Posterior cingulate gyrus (tissue), 11 donors: Measurements from ENCODE around the gene SPPL2B.
"Not testable (repeated sequence)": the region's sequence is repeated elsewhere in the genome, so short reads cannot be mapped to it uniquely, and the experiment has no call there.

Experiments used
- DNase-seq, 10 donors: peaks; one replicate each; pipeline versions ENCODE4 v3.0.0 to v3.0.0-alpha.2; 2020 to 2021; ENCODE audit warnings: mixed read lengths in 3 of 10
- intact Hi-C: fragments of 100-400 bp; cut with DNase I; formaldehyde crosslinking; loops from one replicate; pipeline ENCODE4 v1.15.1; 2023

SPPL2B gene

DNA sequence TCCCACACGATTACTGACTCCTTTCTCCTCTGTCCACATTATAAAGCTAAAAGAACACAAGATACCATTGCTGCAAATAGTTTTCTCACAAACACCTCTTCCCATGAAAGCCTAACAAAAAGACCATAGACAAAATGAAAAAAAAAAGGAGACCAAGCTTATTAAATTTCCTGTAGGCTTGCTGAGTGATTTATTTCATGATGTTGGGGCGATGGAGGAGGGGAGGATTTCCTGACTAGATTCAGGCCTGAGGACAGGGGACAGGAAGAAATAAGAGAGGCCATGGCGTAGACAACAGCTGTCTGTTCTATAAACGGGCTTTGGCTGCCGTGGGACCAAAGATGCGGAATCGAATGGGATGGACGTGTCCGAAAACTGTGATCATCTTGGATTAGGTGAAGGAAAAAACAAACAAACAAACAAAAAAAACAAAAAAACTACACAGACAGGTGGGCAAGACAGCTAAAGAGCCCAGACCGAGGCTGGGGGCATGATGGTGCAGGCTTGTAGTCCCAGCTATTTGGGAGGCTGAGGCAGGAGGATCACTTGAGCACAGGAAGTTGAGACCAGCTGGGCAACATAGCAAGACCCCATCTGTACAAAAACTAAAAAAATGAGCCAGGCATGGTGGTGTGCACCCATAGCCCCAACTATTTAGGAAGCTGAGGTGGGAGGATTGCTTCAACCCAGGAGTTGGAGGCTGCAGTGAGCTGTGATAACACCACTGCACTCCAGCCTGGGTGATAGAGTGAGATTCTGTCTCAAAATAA is 36.9 kb downstream of the SPPL2B start:
- DNase-seq, result peak in 1 of 10 donors; percentile 3

DNA sequence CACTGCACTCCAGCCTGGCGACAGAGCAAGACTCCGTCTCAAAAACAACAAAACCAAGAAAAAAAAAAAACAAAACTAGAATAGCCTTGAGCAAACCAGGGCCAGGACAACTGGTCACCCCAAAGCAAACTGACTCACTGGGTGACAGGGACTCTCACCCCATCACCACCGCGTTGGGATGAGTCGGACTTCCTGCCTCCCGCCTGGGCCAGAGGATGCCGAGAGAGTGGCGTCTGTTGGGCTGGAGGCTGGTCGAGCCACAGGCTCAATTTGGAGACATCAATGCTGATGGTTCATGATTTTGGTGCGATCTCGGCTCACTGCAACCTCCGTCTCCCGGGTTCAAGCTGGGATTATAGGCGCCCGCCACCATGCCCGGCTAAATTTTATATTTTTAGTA is 43.2 kb downstream of the SPPL2B start:
- intact Hi-C loops, result no loop called here
- DNase-seq, result peak in 1 of 10 donors; percentile 80

More for the DNA sequence above, 36.9 kb downstream of the SPPL2B start:
- intact Hi-C loops, result no loop called here

DNA sequence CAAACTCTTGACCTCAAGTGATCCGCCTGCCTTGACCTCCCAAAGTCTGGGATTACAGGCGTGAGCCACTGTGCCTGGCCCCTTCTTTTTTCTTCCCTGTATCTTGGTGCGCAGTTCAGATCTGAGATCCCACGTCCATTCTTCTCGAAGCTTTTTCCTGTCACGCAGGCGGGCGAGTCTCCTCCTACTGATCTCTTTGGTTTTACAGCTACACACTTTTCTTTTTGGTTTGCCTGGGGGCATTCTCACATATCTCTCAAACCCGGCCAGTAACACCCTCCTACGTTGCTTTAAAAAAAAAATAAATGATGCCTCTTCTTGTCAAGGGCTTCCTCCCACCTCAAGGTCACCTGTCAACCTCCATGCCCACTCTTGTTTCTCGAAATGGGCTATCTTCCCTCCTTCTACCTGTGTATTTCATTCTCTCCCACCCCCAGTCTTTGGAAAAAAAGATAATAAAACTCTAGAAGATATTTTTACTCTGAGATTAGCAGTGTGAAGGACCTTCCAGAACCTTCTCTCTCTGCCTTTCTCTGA is 43.7 kb downstream of the SPPL2B start:
- no peak for DNase-seq
- intact Hi-C loops, result no loop called here

DNA sequence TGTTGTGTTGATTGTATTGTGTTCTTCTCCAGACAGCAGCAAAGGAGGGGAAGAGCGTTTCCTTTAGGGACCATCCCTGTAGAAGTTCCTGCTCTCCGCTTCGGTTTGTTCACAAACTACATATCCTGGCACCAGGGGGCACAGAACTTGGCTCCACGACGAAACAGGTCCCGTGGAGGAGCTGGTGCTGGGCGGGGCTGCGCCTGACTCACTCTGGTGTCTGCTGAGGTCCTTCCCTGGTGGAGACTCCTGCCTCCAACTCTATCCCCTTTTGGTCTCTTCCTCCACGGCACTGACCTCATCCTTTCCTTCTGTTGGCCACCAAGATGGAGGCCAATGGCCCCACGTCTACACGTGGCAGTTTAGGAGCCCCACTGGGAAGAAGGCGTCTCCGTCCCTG is 46.3 kb downstream of the SPPL2B start:
- intact Hi-C loops, result no loop called here

DNA sequence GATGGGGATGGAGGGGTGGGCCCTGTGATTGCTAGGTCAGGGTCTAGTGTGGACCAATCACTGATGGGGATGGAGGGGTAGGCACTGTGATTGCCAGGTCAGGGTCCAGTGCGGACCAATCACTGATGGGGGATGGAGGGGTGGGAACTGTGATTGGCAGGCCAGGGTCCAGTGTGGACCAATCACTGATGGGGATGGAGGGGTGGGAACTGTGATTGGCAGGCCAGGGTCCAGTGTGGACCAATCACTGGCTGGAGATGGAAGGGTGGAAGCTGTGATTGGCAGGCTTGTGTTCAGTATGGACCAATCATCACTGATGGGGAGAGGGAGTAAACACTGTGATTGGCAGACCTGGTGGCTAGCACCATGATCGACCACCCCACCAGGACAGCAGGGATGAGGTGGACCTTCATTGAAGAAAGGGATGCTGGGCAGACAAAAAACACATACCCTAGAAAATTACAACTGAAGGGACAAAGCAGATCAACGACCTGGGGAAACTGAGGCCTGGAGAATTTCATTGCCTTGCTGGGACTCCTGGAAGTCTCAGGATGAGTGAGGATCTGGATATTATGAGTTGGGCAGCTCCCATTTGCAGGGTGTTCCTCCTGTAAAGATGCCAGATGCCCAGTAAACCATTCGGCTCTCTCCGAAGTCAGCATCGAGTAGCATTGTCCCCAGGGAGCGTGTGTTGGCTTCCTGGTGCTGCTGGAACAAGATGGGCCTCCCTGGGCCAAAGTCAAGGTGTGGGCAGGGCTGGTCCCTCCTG is 47.1 kb downstream of the SPPL2B start:
- DNase-seq, result no peak

More for the DNA sequence above, 46.3 kb downstream of the SPPL2B start:
- DNase-seq, result no peak

DNA sequence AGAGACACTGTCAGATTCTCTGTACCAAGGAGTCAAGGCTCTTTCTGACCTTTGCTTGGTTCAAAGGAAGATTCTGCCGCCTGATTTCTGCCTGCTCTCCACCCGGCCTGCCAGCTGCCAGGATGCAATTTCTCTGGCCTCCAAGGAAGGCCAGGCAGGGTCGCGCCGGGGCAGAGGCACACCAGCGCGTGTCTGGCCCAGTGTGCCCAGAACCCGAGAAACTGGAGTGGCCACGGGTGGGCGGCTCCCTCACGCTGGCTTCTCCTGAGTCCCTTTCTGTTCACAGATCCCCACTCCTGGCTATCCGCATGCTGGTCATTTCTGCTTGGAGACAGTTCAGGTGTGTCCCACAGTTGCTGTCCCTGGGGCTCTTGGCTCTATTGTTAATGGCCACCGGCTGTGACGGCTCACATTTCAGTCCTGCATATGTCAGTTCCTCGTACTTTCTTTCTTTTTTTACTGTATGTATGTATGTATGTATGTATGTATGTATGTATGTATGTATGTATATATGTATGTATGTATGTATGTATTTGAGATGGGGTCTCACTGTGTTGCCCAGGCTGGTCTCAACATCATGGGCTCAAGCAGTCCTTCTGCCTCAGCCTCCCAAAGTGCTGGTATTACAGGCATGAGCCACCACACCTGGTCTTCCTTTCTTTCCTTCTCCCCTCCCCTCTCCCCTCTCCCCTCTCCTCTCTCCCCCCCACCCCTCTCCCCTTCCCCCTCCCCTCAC is 48.5 kb downstream of the SPPL2B start:
- no peak for DNase-seq
- intact Hi-C loops, result no loop called here

More for the DNA sequence above, 47.1 kb downstream of the SPPL2B start:
- intact Hi-C loops, result no loop called here

DNA sequence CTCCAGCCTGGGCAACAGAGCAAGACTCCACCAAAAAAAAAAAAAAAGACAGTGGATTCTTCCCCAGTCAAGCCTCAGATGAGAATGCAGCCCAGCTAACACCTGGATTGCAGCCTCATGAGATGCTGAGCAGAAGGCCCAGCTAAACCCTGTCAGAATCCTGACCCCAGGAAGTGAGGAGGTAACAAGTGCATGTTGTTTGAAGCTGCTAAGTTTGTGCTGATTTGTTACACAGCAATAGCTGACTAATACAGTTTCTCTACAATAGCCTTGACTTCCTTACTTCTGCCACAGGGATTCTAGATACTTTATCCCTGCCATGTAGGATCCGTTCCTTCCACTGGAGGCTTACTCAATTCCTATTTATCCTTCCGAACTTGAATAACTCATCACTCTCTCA is 52.1 kb downstream of the SPPL2B start:
- no peak for DNase-seq
- intact Hi-C loops, result loop anchor here (2.0 kb wide), 1 partner anchor 48 kb away; no protein-coding TSS in a partner anchor

DNA sequence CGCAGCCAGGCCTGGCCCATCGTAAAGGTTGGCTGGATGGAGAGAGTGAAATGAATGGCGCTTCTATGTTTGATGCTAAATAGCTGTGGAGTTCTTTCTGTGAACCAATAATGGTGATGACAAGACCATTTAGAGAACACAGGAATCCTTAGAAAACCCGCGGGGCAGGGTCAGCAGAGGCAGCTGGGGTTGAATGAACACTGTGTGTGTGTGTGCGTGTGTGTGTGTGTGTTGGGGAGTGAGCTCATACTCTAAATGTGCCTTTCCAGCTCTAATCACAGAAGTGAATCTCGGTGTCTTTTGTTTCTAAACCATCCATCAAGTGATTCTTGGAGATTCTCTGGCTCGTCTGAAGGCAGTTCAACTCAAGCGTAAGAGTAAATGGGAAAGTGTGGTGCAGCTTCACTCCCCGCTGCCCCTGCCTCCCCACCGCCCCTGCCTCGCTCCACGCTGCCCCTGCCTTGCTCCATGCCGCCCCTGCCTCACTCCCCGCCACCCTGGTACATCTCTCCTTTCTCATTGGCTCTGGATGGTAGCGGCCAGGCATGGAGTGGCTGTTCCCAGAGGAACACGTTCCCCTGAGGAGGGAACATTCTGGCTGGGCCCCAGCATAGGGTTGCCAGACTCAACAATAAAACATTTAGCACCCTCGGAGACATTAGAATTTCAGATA is 52.8 kb downstream of the SPPL2B start:
- peak in 9 of 10 donors; percentile 56 to 97 (median 79) for DNase-seq
- intact Hi-C loops, result loop anchor here (2.0 kb wide), 1 partner anchor 48 kb away; no protein-coding TSS in a partner anchor

DNA sequence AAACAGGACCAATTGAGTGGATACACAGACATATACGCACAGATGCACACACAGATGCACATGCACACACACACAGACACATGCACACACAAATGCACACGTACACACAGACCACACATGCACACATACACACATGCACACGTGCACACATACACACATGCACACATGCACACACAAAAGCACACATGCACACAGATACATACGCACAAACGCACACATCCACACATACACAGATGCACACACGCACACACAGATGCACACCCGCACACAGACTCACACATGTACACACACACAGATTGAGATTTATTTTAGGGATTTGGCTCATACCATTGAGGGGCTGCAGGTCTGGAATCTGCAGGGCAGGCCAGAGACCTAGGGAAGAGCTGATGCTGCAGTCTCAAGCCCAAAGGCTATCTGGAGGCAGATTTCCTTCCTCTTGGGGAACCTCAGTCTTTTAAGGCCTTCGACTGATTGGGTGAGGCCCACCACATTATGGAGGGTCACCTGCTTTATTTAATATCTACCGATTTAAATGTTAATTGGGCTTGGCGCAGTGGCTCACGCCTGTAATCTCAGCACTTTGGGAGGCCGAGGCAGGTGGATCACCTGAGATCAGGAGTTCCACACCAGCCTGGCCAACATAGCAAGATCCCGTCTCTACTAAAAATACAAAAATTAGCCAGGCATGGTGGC is 54.2 kb downstream of the SPPL2B start:
- no peak for DNase-seq
- intact Hi-C loops, result no loop called here

DNA sequence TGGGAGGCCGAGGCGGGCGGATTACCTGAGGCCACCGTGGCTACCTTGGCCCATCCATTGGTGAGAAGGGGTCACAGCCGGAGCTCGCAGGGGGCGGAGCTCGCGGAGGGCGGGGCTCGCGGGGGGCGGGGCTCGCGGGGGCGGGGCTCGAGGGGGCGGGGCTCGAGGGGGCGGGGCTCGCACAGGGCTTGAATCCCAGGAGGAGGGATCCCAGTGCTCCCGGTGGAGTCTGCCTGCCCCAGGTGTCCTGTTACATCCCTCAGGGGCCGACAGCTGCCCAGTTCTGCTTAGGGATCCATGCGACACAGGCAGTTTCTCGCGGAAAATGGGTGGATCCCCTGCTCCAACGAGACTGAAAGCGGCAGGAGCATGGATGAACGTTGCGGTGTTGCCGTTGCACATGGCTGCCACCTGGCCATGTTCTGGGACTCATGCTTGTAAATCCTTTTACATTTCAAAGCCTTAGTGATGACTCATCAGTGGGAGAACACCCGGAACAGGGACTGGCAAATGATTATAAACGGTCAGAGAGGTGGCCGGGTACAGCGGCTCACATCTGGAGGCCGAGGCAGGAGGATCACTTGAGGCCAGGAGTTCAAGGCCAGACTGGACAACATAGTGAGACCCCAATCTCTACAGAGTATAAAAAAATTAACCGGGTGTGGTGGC is 56.7 kb downstream of the SPPL2B start:
- intact Hi-C loops, result loop anchor here (2.0 kb wide), 1 partner anchor 222 kb away; the partner anchor contains the start of gene DOT1L
- DNase-seq, result peak in 1 of 10 donors; percentile 37

DNA sequence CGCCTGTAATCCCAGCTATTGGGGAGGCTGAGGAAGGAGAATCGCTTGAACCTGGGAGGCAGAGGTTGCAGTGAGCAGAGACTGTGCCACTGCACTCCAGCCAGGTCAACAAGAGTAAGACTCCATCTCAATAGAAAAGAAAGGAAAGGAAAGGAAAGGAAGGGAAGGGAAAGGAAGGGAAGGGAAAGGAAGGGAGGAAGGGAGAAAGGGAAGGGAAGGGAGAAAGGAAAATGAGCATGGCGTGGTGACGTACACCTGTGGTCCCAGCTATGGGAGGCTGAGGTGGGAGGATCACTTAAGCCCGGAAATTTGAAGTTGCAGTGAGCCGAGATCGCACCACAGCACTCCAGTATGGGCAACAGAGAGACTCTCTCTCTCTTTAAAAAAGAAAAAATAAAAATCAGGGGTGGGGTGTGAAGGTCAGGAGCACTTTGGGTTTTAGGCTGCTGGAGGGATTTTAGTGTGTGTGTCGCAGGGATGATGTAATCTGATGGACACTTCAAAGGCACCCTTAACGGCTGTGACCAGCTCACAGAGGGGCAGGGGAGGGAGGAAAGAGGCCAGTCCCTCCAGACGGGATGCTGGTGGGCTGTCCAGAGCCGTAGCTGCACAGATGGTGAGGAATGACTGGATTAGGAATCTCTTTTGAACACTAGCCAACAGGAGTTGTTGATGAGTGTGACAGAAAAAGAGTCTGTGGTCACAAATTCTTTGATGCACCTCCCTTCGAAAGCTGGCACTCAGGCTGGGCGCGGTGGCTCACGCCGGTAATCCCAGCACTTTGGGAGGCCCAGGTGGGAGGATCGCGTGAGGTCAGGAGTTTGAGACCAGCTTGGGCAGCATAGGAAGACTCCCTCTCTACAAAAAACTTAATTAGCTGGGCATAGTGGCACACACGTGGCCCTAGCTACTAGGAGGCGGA is 59.1 kb downstream of the SPPL2B start:
- intact Hi-C loops, result no loop called here
- DNase-seq, result no peak

DNA sequence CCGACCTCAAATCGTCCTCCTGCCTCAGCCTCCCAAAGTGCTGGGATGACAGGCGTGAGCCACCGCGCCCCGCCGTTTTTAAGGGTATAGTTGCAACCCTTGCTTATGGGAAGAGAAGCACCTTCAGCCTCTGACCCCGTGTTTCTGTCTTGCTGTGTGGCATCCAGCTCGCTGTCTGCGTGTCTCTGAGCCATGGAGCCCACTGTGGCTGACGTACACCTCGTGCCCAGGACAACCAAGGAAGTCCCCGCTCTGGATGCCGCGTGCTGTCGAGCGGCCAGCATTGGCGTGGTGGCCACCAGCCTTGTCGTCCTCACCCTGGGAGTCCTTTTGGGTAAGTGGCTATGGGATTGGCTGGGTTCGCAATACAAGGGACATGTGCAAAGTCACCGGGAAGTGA is 61.1 kb downstream of the SPPL2B start:
- intact Hi-C loops, result no loop called here

DNA sequence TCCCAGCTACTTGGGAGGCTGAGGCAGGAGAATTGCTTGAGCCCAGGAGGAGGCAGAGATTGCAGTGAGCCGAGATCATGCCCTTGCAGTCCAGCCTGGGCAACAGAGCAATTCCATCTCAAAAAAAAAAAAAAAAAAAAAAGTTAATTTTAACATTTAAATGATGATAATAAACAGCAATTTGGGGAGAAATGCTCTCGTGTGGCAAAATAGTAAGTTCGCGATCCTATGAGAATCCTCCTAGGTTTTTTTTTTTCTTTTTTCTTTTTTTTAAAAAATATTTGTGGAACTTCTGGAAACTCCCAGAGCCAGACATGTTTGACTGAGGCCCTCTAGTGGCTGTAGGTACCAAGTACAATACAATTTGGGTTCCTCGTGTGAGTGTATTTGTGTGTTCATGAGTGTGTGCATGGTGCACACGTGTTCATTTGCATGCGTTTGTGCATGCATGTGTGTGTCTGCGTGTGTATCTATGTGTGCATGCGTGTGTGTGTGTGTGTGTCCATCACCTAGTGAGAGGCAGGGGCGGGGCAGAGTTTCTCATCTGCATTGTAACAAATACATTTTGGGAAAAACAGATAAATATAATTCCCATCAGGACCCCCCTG is 62.7 kb downstream of the SPPL2B start:
- intact Hi-C loops, result loop anchor here (1.0 to 5.0 kb wide), 2 partner anchors 59 to 116 kb away; no protein-coding TSS in a partner anchor
- DNase-seq, result peak in 4 of 10 donors; percentile 20 to 47 (median 36)

More for the DNA sequence above, 61.1 kb downstream of the SPPL2B start:
- DNase-seq, result no peak

DNA sequence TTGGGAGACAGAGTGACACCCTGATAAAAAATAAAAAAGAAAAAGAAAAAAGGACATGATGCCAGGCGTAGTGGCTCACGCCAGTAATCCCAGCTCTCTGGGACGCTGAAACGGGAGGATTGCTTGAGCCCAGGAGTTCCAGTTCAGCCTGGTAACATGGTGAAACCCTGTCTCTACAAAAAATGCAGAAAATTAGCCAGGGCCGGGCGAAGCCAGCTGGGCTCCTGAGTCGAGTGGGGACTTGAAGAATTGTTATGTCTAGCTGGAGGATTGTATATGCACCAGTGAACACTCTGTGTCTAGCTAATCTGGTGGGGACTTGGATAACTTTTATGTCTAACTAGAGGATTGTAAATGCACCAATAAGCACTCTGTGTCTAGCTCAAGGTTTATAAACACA is 63.9 kb downstream of the SPPL2B start:
- intact Hi-C loops, result loop anchor here (5.0 kb wide), 1 partner anchor 60 kb away; no protein-coding TSS in a partner anchor
- DNase-seq, result no peak

DNA sequence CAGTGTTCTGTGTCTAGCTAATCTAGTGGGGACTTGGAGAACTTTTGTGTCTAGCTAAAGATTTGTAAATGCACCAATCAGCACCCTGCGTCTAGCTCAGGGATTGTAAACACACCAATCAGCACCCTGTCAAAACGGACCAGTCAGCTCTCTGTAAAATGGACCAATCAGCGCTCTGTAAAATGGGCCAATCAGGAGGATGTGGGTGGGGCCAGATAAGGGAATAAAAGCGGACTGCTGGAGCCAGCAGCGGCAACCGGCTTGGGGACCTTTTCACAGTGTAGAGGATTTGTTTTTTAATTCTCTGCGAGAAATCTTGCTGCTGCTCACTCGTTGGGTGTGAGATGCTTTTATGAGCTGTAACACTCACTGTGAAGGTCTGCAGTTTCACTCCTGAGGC is 64.4 kb downstream of the SPPL2B start:
- not testable (repeated sequence) for DNase-seq
- intact Hi-C loops, result loop anchor here (5.0 kb wide), 1 partner anchor 61 kb away; no protein-coding TSS in a partner anchor

DNA sequence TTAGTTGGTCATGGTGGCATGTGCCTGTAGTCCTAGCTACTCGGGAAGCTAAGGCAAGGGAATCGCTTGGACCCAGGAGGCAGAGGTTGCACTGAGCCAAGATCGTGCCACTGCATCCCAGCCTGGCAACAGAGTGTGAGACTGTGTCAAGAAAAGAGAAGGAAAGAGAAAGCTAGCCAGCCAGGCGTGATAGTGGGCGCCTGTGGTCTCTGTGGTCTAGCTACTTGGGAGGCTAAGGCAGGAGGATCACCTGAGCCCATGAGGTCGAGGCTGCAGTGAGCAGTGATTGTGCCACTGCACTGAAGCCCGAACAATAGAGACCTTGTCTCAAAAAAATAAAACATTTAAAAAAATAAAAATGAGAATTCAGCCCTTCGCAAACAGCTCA is 65.6 kb downstream of the SPPL2B start:
- intact Hi-C loops, result loop anchor here (5.0 kb wide), 1 partner anchor 62 kb away; no protein-coding TSS in a partner anchor
- DNase-seq, result no peak
